ENCODE measurements around the gene MYH9. TPM values are rescaled to one million over a fixed set of nuclear protein-coding genes. Genes with fewer than 3 reads are reported as not detected.

Gene MYH9
- polyA plus RNA-seq, 1 of the 3 experiments (the other 2 are of a cell fraction) = 303 TPM

- POLR2A ChIA-PET = no interaction called here
These were observed 93.5 kb downstream of the MYH9 start for GRCh38 chr22:36294293-36294620.

More at GRCh38 chr22:36294293-36294620, 93.5 kb downstream of the MYH9 start:
- H3K27ac ChIP-seq (ENCODE audit: low read depth in 2 of 2, low read length in 1 of 2) = no peak overlapping the region
- no peak for TF ChIP-seq MXI1 (IDR thresholded peaks at IDR 0.05; ENCODE audit: low read depth, low read length)
- no peak for TF ChIP-seq NFIC (IDR thresholded peaks at IDR 0.05; ENCODE audit: borderline replicate concordance)
- no peak for TF ChIP-seq TEAD4 (IDR thresholded peaks at IDR 0.05; ENCODE audit: borderline replicate concordance, insufficient read depth)
- no peak for TF ChIP-seq REST (IDR thresholded peaks at IDR 0.05; ENCODE audit: low read depth, low read length)
- TF ChIP-seq TAF1 (IDR thresholded peaks at IDR 0.05; ENCODE audit: borderline replicate concordance, low read depth, low read length) = no peak
- TF ChIP-seq JUND (IDR thresholded peaks at IDR 0.05) = no peak
- TF ChIP-seq RAD21 (IDR thresholded peaks at IDR 0.05; ENCODE audit: low read length) = no peak
- TF ChIP-seq RFX5 (IDR thresholded peaks at IDR 0.05; ENCODE audit: low read length) = no peak
- TF ChIP-seq USF1 (IDR thresholded peaks at IDR 0.05; ENCODE audit: borderline replicate concordance, low read depth) = no peak
- no peak for TF ChIP-seq IRF3 (IDR thresholded peaks at IDR 0.05; ENCODE audit: low read depth, low read length)
- no peak for TF ChIP-seq MEF2A (IDR thresholded peaks at IDR 0.05; ENCODE audit: borderline replicate concordance, low read depth)
- TF ChIP-seq YY1 (IDR thresholded peaks at IDR 0.05; ENCODE audit: low read depth) = no peak
- TF ChIP-seq SMC3 (IDR thresholded peaks at IDR 0.05; ENCODE audit: low read depth, low read length) = no peak
- TF ChIP-seq FOXM1 (IDR thresholded peaks at IDR 0.05; ENCODE audit: low read depth) = no peak
- H3K27me3 ChIP-seq (ENCODE audit: insufficient read depth) = no peaks in the 10 kb centered on the region
- H3K4me3 ChIP-seq (ENCODE audit: low read depth in 2 of 2, low read length in 1 of 2) = no peak overlapping the region
- no peak for DNase-seq
- no peaks in the 10 kb centered on the region for H3K9me2 ChIP-seq
- WGBS (ENCODE audit: low lambda C conversion rate) = 92% methylated on average over 7 of the region's 7 CpGs
- H3K36me3 ChIP-seq (replicated peaks in 1 of 2; ENCODE audit: control insufficient read depth in 1 of 2, insufficient read depth in 2 of 2, low read length in 1 of 2) = peaks cover 78 to 86% of the 10 kb centered on the region in 2 experiments
- H3K9me3 ChIP-seq = no peaks in the 10 kb centered on the region
- no peaks in the 10 kb centered on the region for H3K4me1 ChIP-seq (ENCODE audit: control insufficient read depth in 1 of 2, insufficient read depth in 2 of 2, low read depth in 1 of 2, low read length in 1 of 2)
- peaks cover 56% of the 10 kb centered on the region for H3F3A ChIP-seq (replicated peaks; ENCODE audit: insufficient read depth)
- CTCF ChIA-PET = interaction anchor here (1.3 to 13.6 kb wide), 4 partner anchors 8 to 176 kb away, joined by 4 to 329 read pairs (median 61); no protein-coding TSS in a partner anchor
- H3K9ac ChIP-seq = no peak overlapping the region
- H4K20me1 ChIP-seq (ENCODE audit: insufficient read depth) = peaks cover 69% of the 10 kb centered on the region; the same call in 1 of the 2 replicates
- no peak overlapping the region for H3K4me2 ChIP-seq
- H3K79me2 ChIP-seq (ENCODE audit: insufficient read depth) = peaks cover 68% of the 10 kb centered on the region
- no peak overlapping the region for H2AFZ ChIP-seq (ENCODE audit: low read depth)

All from SK-N-SH (cell line).